B cell (primary cell): ENCODE data around the gene MAFF. TPM values are rescaled to one million over a fixed set of nuclear protein-coding genes. Genes with fewer than 3 reads are reported as not detected.

Source experiments
- ATAC-seq: fragments of 200-7000 bp; cut with Tn5 transposase; one replicate; pipeline ENCODE4 v1.10.0; 2021; ENCODE audit warnings: low read depth, mild to moderate bottlenecking, moderate number of reproducible peaks, moderate library complexity
- CTCF ChIA-PET: fragments of 350-600 bp; sonication (Branson Sonifier 250); formaldehyde crosslinking; loops from one replicate; lab custom pipeline; 2021; ENCODE audit warnings: antibody characterized with exemption, inconsistent platforms; lab: Charles Lee
- POLR2A ChIA-PET: fragments of 350-600 bp; sonication (Branson Sonifier 250); formaldehyde crosslinking; loops from one replicate; lab custom pipeline; 2021; ENCODE audit warnings: antibody characterized with exemption; lab: Charles Lee
- DNase-seq: peaks from one replicate; pipeline ENCODE4 v3.0.0; 2013
- H2AFZ ChIP-seq: 2 replicates; pipeline ENCODE4 v1.6.1; 2012; ENCODE audit warnings: mild to moderate bottlenecking, low read depth, low read length; ENCODE audit not compliant: insufficient read depth, poor library complexity, severe bottlenecking
- H3K27ac ChIP-seq, 2 donors: 1 replicate in 1 of 2; 2 replicates in 1 of 2; pipeline ENCODE4 v1.5.1; 2012 to 2013; ENCODE audit warnings: low read length in 2 of 2, mild to moderate bottlenecking in 2 of 2, moderate library complexity in 1 of 2
- H3K27me3 ChIP-seq, 4 experiments: fragments of 200-600 bp in 1 of 4; sonication (generic) in 1 of 4; replicated peaks in 1 of 4; 1 replicate in 2 of 4; 2 replicates in 2 of 4; pipeline versions ENCODE4 v1.6.1 to v1.7.0; 2013 to 2016; ENCODE audit warnings: low read length in 3 of 4, mild to moderate bottlenecking in 2 of 4, mixed read lengths in 1 of 4, moderate library complexity in 1 of 4; ENCODE audit not compliant: insufficient read depth in 4 of 4, control insufficient read depth in 3 of 4; ENCODE audit errors: control extremely low read depth in 1 of 4
- H3K36me3 ChIP-seq, 2 experiments: replicated peaks in 1 of 2; 1 replicate in 1 of 2; 2 replicates in 1 of 2; pipeline versions ENCODE4 v1.6.1 to v1.7.1; 2013; ENCODE audit warnings: low read length in 1 of 2; ENCODE audit not compliant: insufficient read depth in 2 of 2, control insufficient read depth in 1 of 2; ENCODE audit errors: control extremely low read depth in 1 of 2, extremely low read depth in 1 of 2
- H3K4me1 ChIP-seq, 2 donors: fragments of 200-600 bp in 1 of 2; sonication (generic) in 1 of 2; 1 replicate in 1 of 2; 2 replicates in 1 of 2; pipeline versions ENCODE4 v1.5.1 to v1.6.1; 2013 to 2017; ENCODE audit warnings: low read length in 2 of 2; ENCODE audit not compliant: control insufficient read depth in 2 of 2, insufficient read depth in 2 of 2
- H3K4me2 ChIP-seq: replicated peaks from 2 replicates; pipeline ENCODE3; 2012; ENCODE audit warnings: mild to moderate bottlenecking, low read depth, low read length; ENCODE audit not compliant: poor library complexity, severe bottlenecking
- H3K4me3 ChIP-seq, 5 experiments: fragments of 200-600 bp in 1 of 5; sonication (generic) in 1 of 5; 1 replicate in 3 of 5; 2 replicates in 2 of 5; pipeline versions ENCODE4 v1.5.1 to v1.7.0; 2011 to 2016; ENCODE audit warnings: low read length in 4 of 5, mild to moderate bottlenecking in 4 of 5, low read depth in 2 of 5, control low read depth in 1 of 5, moderate library complexity in 1 of 5; ENCODE audit not compliant: insufficient read depth in 1 of 5; ENCODE audit errors: control extremely low read depth in 1 of 5, extremely low read depth in 1 of 5
- H3K79me2 ChIP-seq: fragments of 200-600 bp; sonication (generic); one replicate; pipeline ENCODE4 v1.6.0; 2016; ENCODE audit warnings: low read length; ENCODE audit not compliant: control insufficient read depth, insufficient read depth
- H3K9ac ChIP-seq: fragments of 200-600 bp; sonication (generic); 2 replicates; pipeline ENCODE4 v1.6.1; 2017; ENCODE audit warnings: mild to moderate bottlenecking, low read length, moderate library complexity
- H3K9me3 ChIP-seq, 3 donors: one replicate each; pipeline versions ENCODE4 v1.6.1 to v1.7.1; 2013; ENCODE audit warnings: low read length in 2 of 3; ENCODE audit not compliant: control insufficient read depth in 2 of 3, insufficient read depth in 1 of 3; ENCODE audit errors: control extremely low read depth in 1 of 3
- H4K20me1 ChIP-seq: 2 replicates; pipeline ENCODE4 v1.6.0; 2012; ENCODE audit warnings: mild to moderate bottlenecking, low read length; ENCODE audit not compliant: insufficient read depth, control insufficient read depth, poor library complexity, severe bottlenecking
- H3K27ac Mint-ChIP-seq: one replicate; pipeline ENCODE4 v1.8.0; 2021; ENCODE audit warnings: mixed read lengths
- H3K27me3 Mint-ChIP-seq: one replicate; pipeline ENCODE4 v1.8.0; 2021; ENCODE audit warnings: mixed read lengths
- H3K4me1 Mint-ChIP-seq: one replicate; pipeline ENCODE4 v1.8.0; 2021; ENCODE audit warnings: mixed read lengths
- H3K4me3 Mint-ChIP-seq: one replicate; pipeline ENCODE4 v1.8.0; 2021; ENCODE audit warnings: mixed read lengths
- H3K9me3 Mint-ChIP-seq: one replicate; pipeline ENCODE4 v1.8.0; 2022; ENCODE audit warnings: mixed read lengths; ENCODE audit not compliant: insufficient read depth
- EZH2 ChIP-seq: IDR thresholded peaks from 2 replicates; pipeline ENCODE4 v1.6.1; 2012; ENCODE audit warnings: borderline replicate concordance, low read depth, mild to moderate bottlenecking, moderate library complexity, low read length; ENCODE audit not compliant: insufficient read depth, poor library complexity, severe bottlenecking
- WGBS: methylation state at CpG from one replicate; pipeline ENCODE4 v1.1.5; 2013; ENCODE audit warnings: missing lambda C conversion rate; ENCODE audit not compliant: insufficient coverage; 5-methylcytosine and 5-hydroxymethylcytosine counted together
- intact Hi-C: fragments of 100-400 bp; cut with micrococcal nuclease; formaldehyde crosslinking; loops from one replicate; pipeline ENCODE4 v1.10.0; 2022
- polyA plus RNA-seq: library from polyadenylated mRNA; depleted of rRNA; stranded (reverse); fragments of >200 nt; gene quantifications from 2 replicates; pipeline ENCODE4 v1.2.3, GENCODE V29; 2012
- total RNA-seq, 2 donors: library from RNA; stranded (reverse); fragments of 120-200 nt in 1 of 2; gene quantifications; 1 replicate in 1 of 2; 2 replicates in 1 of 2; pipeline versions ENCODE4 v1.2.3 to v1.2.4, GENCODE V29; 2013 to 2022
- TF ChIP-seq, protein P1 (sequence below): fragments of 200-600 bp; IDR thresholded peaks from one replicate; pipeline ENCODE4 v1.8.0; 2022; ENCODE audit warnings: antibody characterized with exemption, mild to moderate bottlenecking

Gene MAFF
- total and polyA plus RNA-seq, 2 donors (not counting 1 experiment from before 2014, with no cell fraction given): 5.3 to 18.0 TPM

DNA sequence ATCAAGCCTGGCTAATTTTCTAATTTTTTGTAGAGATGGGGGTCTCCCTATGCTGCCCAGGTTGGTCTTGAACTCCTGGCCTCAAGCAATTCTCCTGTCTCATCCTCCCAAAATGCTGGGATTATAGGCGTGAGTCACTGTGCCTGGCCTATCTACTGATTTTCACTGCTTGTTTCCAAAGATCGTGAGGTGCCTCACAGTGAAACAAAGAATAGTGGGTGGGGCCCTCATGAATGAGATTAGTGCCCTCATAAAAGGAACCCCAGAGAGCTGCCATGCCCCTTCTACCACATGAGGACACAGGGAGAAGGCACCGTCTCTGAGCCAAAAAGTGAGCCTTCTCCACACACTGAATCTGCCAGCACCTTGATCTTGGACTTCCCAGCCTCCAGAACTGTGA lies 47.5 kb downstream of the MAFF start:
- Mint-ChIP-seq H3K4me3 (no peak overlapping the region), H3K27ac (no peak overlapping the region), H3K9me3 (no peaks in the 10 kb centered on the region), H3K4me1 (peaks cover 14% of the 10 kb centered on the region), H3K27me3 (no peaks in the 10 kb centered on the region)
- H3K27me3 ChIP-seq: no peaks in the 10 kb centered on the region
- intact Hi-C loops: no loop called here
- H4K20me1 ChIP-seq: peaks cover 8% of the 10 kb centered on the region
- H3K79me2 ChIP-seq: peaks cover 7% of the 10 kb centered on the region
- H3K4me2 ChIP-seq: no peak overlapping the region
- H3K9me3 ChIP-seq: peaks cover 0 to 15% (median 6%) of the 10 kb centered on the region in 3 donors
- H2AFZ ChIP-seq: no peak overlapping the region
- H3K4me3 ChIP-seq: no peak overlapping the region
- ChIA-PET POLR2A (no interaction called here), CTCF (no interaction called here)
- DNase-seq (no peak), ATAC-seq (no peak)
- WGBS: 100% methylated on average over 1 of the region's 3 CpGs
- H3K4me1 ChIP-seq: peaks cover 5 to 10% of the 10 kb centered on the region in 2 donors
- H3K36me3 ChIP-seq: peaks cover 0 to 11% of the 10 kb centered on the region in 2 experiments
- TF ChIP-seq, protein P1, sequence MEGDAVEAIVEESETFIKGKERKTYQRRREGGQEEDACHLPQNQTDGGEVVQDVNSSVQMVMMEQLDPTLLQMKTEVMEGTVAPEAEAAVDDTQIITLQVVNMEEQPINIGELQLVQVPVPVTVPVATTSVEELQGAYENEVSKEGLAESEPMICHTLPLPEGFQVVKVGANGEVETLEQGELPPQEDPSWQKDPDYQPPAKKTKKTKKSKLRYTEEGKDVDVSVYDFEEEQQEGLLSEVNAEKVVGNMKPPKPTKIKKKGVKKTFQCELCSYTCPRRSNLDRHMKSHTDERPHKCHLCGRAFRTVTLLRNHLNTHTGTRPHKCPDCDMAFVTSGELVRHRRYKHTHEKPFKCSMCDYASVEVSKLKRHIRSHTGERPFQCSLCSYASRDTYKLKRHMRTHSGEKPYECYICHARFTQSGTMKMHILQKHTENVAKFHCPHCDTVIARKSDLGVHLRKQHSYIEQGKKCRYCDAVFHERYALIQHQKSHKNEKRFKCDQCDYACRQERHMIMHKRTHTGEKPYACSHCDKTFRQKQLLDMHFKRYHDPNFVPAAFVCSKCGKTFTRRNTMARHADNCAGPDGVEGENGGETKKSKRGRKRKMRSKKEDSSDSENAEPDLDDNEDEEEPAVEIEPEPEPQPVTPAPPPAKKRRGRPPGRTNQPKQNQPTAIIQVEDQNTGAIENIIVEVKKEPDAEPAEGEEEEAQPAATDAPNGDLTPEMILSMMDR: no peak
- TF ChIP-seq EZH2: no peak
- H3K9ac ChIP-seq: no peak overlapping the region
- H3K27ac ChIP-seq: no peak overlapping the region

DNA sequence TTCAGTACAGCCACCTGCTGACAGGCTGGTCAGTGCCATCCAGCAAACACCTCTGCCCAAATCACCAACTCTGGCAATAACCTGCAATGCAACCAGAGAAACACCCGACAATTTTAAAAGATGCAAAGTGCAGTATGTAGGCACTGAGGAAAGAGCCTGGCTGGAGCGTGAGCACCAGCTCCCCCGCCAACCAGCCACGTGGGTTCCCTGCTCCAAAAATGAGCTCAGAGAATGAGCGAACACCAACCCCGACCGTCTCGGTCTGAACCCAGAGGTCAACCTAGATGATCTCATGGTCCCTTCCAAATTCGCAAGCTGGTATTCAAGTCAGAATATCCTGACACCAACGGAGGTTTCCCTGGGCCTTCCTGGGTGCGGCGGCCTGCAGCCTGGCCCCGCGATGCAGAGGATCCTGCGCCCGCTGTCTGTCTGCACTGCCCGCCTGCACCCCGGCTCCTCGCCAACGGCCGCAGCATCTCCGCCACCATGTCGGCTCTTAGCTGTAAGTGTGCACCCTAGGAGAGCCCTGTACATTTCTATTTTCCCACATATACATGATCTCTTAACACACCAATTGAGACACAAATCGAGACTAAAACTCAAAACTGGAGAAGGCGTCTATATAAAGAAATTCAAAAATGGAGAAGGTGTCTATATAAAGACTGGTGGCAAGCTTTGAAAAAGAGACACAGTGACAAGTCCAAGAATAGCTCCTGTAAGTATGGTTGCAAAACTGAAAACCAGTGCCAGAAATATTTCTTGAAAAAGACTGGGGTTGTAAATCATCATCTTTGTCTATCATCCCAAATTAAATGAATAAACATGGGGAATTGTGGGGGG lies 48.2 kb downstream of the MAFF start:
- DNase-seq (no peak), ATAC-seq (no peak)
- Histone ChIP-seq H3K27ac (no peak overlapping the region), H3K79me2 (peaks cover 7% of the 10 kb centered on the region), H3K4me3 (no peak overlapping the region), H3K4me1 (peaks cover 5 to 10% of the 10 kb centered on the region in 2 donors), H3K27me3 (no peaks in the 10 kb centered on the region), H3K4me2 (no peak overlapping the region), H3K9ac (no peak overlapping the region), H3K36me3 (peaks cover 0 to 7% of the 10 kb centered on the region in 2 experiments), H4K20me1 (peaks cover 8% of the 10 kb centered on the region), H2AFZ (no peak overlapping the region), H3K9me3 (peaks cover 0 to 15% (median 6%) of the 10 kb centered on the region in 3 donors)
- WGBS: 95% methylated on average over 21 of the region's 25 CpGs
- Mint-ChIP-seq H3K27ac (no peak overlapping the region), H3K4me3 (no peak overlapping the region), H3K9me3 (no peaks in the 10 kb centered on the region), H3K4me1 (peaks cover 14% of the 10 kb centered on the region), H3K27me3 (no peaks in the 10 kb centered on the region)
- CTCF ChIA-PET: no interaction called here
- POLR2A ChIA-PET: interaction anchor here (0.7 kb wide), 1 partner anchor 179 kb away, joined by 3 read pairs; no protein-coding TSS in a partner anchor
- TF ChIP-seq, protein P1: no peak
- no peak for TF ChIP-seq EZH2
- intact Hi-C loops: no loop called here
